ENCODE results near the gene ZNF425. TPM values are rescaled to one million over a fixed set of nuclear protein-coding genes. Genes with fewer than 3 reads are reported as not detected.

ZNF425 gene
- total RNA-seq, 1 donor from 2014 or later, result 0.69 TPM

GRCh38 chr7:149090397-149091195 is 35.5 kb downstream of the ZNF425 start, which contains the start of gene ZNF786:
Gene ZNF786 (minus strand): TSS chr7:149090718. CDS start chr7:149090640, 78 bp downstream.
- TF ChIP-seq CTCF (conservative IDR thresholded peaks at IDR 0.05; ENCODE audit: low read depth, low read length), result peak; percentile 77
- DNase-seq (ENCODE audit: low read depth), result no peak
- peak within 1 kb of the TSS; percentile 90 for H3K4me3 ChIP-seq (ENCODE audit: low read depth, low read length)

- no peak for DNase-seq (ENCODE audit: low read depth)
- H3K4me3 ChIP-seq (ENCODE audit: low read depth, low read length), result no peak overlapping the region
- no peak for TF ChIP-seq CTCF (conservative IDR thresholded peaks at IDR 0.05; ENCODE audit: low read depth, low read length)
Observed at GRCh38 chr7:149087376-149087775, 38.7 kb downstream of the ZNF425 start.

- DNase-seq (ENCODE audit: low read depth), result no peak
- no peak overlapping the region for H3K4me3 ChIP-seq (ENCODE audit: low read depth, low read length)
- TF ChIP-seq CTCF (conservative IDR thresholded peaks at IDR 0.05; ENCODE audit: low read depth, low read length), result no peak
Observed at GRCh38 chr7:149085866-149086265, 40.3 kb downstream of the ZNF425 start.

GRCh38 chr7:149084407-149084806 is 41.7 kb downstream of the ZNF425 start:
- no peak for TF ChIP-seq CTCF (conservative IDR thresholded peaks at IDR 0.05; ENCODE audit: low read depth, low read length)
- no peak overlapping the region for H3K4me3 ChIP-seq (ENCODE audit: low read depth, low read length)
- no peak for DNase-seq (ENCODE audit: low read depth)

GRCh38 chr7:149081914-149082313 is 44.2 kb downstream of the ZNF425 start:
- TF ChIP-seq CTCF (conservative IDR thresholded peaks at IDR 0.05; ENCODE audit: low read depth, low read length), result no peak
- no peak for DNase-seq (ENCODE audit: low read depth)
- no peak overlapping the region for H3K4me3 ChIP-seq (ENCODE audit: low read depth, low read length)

GRCh38 chr7:149077594-149077993 is 48.5 kb downstream of the ZNF425 start:
- TF ChIP-seq CTCF (conservative IDR thresholded peaks at IDR 0.05; ENCODE audit: low read depth, low read length), result no peak
- DNase-seq (ENCODE audit: low read depth), result no peak
- no peak overlapping the region for H3K4me3 ChIP-seq (ENCODE audit: low read depth, low read length)

GRCh38 chr7:149075286-149075685 is 50.8 kb downstream of the ZNF425 start:
- no peak for TF ChIP-seq CTCF (conservative IDR thresholded peaks at IDR 0.05; ENCODE audit: low read depth, low read length)
- DNase-seq (ENCODE audit: low read depth), result no peak
- H3K4me3 ChIP-seq (ENCODE audit: low read depth, low read length), result no peak overlapping the region
